GM12892 (cell line): ENCODE data around the gene MRPL19.

Experiments
- POLR2A ChIP-seq: IDR thresholded peaks from 2 replicates; pipeline ENCODE4 v1.6.1; 2011; ENCODE audit warnings: low read depth, low read length, control low read depth
- POLR2AphosphoS5 ChIP-seq: IDR thresholded peaks from 2 replicates; pipeline ENCODE4 v1.6.1; 2011; ENCODE audit warnings: low read depth, low read length, control low read depth
- TAF1 ChIP-seq: IDR thresholded peaks from 2 replicates; pipeline ENCODE4 v1.6.1; 2011; ENCODE audit warnings: low read depth, mild to moderate bottlenecking, control low read depth, low read length, borderline replicate concordance

DNA sequence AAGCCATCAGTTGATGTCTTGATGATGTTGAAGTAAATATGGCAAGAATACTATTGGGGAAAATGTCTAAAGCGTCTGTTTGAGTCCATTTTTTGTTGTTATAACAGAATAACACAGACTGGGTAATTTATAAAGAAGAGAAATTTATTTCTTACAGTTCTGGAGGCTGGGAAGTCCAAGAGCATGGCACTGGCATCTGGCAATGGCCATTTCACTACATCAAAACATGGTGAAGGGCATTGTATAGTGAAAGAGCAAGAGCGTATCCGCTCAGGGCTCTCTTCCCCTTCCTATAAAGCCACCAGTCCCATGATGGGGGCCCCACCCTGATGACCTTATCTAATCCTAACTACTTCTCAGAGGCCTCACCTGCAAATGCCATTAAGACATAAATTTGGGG lies 29.6 kb upstream of the MRPL19 start:
- no peak for TF ChIP-seq TAF1
- TF ChIP-seq POLR2A, result no peak
- no peak for TF ChIP-seq POLR2AphosphoS5
